Liver (tissue), 9 donors: ENCODE data around the gene KDM6A. TPM values are rescaled to one million over a fixed set of nuclear protein-coding genes. Genes with fewer than 3 reads are reported as not detected.

Source experiments
- DNase-seq: peaks from one replicate; pipeline ENCODE4 v3.0.0-alpha.2; 2017; ENCODE audit warnings: low spot score
- H3K27ac ChIP-seq, 2 donors: one replicate each; pipeline ENCODE4 v1.7.0; 2013; ENCODE audit warnings: inconsistent platforms in 2 of 2, low read length in 2 of 2, control low read depth in 1 of 2, low read depth in 1 of 2, mild to moderate bottlenecking in 1 of 2
- H3K27me3 ChIP-seq, 4 donors: one replicate each; pipeline versions ENCODE4 v1.6.1 to v1.7.0; 2013; ENCODE audit warnings: low read length in 3 of 4, inconsistent platforms in 1 of 4, mild to moderate bottlenecking in 1 of 4, moderate library complexity in 1 of 4; ENCODE audit not compliant: control insufficient read depth in 4 of 4, insufficient read depth in 4 of 4
- H3K36me3 ChIP-seq, 4 donors: one replicate each; pipeline versions ENCODE4 v1.6.1 to v1.7.0; 2013; ENCODE audit warnings: low read length in 3 of 4, mild to moderate bottlenecking in 3 of 4, low read depth in 1 of 4, moderate library complexity in 1 of 4; ENCODE audit not compliant: control insufficient read depth in 4 of 4, insufficient read depth in 3 of 4
- H3K4me1 ChIP-seq, 4 donors: one replicate each; pipeline versions ENCODE4 v1.6.1 to v1.7.0; 2013; ENCODE audit warnings: low read length in 3 of 4, mild to moderate bottlenecking in 3 of 4, moderate library complexity in 1 of 4; ENCODE audit not compliant: control insufficient read depth in 4 of 4, insufficient read depth in 4 of 4
- H3K4me3 ChIP-seq, 3 donors: one replicate each; pipeline versions ENCODE4 v1.6.1 to v1.7.0; 2013; ENCODE audit warnings: low read length in 3 of 3, control low read depth in 1 of 3, low read depth in 1 of 3, mild to moderate bottlenecking in 1 of 3
- H3K9ac ChIP-seq, 2 donors: one replicate each; pipeline ENCODE4 v1.7.0; 2013; ENCODE audit warnings: low read length in 2 of 2, mild to moderate bottlenecking in 2 of 2, moderate library complexity in 2 of 2, control low read depth in 1 of 2, low read depth in 1 of 2
- H3K9me3 ChIP-seq, 4 donors: one replicate each; pipeline versions ENCODE4 v1.6.1 to v1.7.0; 2013; ENCODE audit warnings: low read length in 3 of 4; ENCODE audit not compliant: control insufficient read depth in 4 of 4
- EGR1 ChIP-seq, 2 donors: IDR thresholded peaks; 2 replicates each; pipeline ENCODE4 v1.6.1; 2016 to 2018; ENCODE audit warnings: antibody characterized with exemption in 2 of 2, low read depth in 2 of 2
- GABPA ChIP-seq, 2 donors: IDR thresholded peaks in 1 of 2; conservative IDR thresholded peaks in 1 of 2; 2 replicates each; pipeline ENCODE4 v1.6.1; 2016; ENCODE audit warnings: antibody characterized with exemption in 2 of 2, mild to moderate bottlenecking in 1 of 2, moderate library complexity in 1 of 2
- HNF4A ChIP-seq, 2 donors: conservative IDR thresholded peaks; 2 replicates each; pipeline ENCODE4 v1.6.1; 2016; ENCODE audit warnings: antibody characterized with exemption in 2 of 2, mild to moderate bottlenecking in 2 of 2
- HNF4G ChIP-seq: IDR thresholded peaks from 2 replicates; pipeline ENCODE4 v1.6.1; 2016; ENCODE audit warnings: antibody characterized with exemption
- JUND ChIP-seq, 2 donors: IDR thresholded peaks; 2 replicates each; pipeline ENCODE4 v1.6.1; 2016; ENCODE audit warnings: antibody characterized with exemption in 2 of 2
- NR2F2 ChIP-seq: IDR thresholded peaks from 2 replicates; pipeline ENCODE4 v1.6.1; 2016; ENCODE audit warnings: antibody characterized with exemption
- RAD21 ChIP-seq, 2 donors: IDR thresholded peaks; 2 replicates each; pipeline ENCODE4 v1.6.1; 2016; ENCODE audit warnings: antibody characterized with exemption in 2 of 2, mild to moderate bottlenecking in 2 of 2
- RXRA ChIP-seq, 2 donors: IDR thresholded peaks; 2 replicates each; pipeline ENCODE4 v1.6.1; 2017 to 2018; ENCODE audit warnings: antibody characterized with exemption in 2 of 2, mild to moderate bottlenecking in 1 of 2
- SP1 ChIP-seq: IDR thresholded peaks from 2 replicates; pipeline ENCODE4 v1.6.1; 2018; ENCODE audit warnings: antibody characterized with exemption, mild to moderate bottlenecking
- TAF1 ChIP-seq: conservative IDR thresholded peaks from 2 replicates; pipeline ENCODE4 v1.6.1; 2016; ENCODE audit warnings: antibody characterized with exemption, mild to moderate bottlenecking
- YY1 ChIP-seq: IDR thresholded peaks from 2 replicates; pipeline ENCODE4 v1.6.1; 2016; ENCODE audit warnings: antibody characterized with exemption, mild to moderate bottlenecking
- WGBS: extraction: QIAGEN DNeasy Blood & Tissue Kit; methylation state at CpG from one replicate; pipeline ENCODE4 v1.1.7; 2013; 5-methylcytosine and 5-hydroxymethylcytosine counted together
- polyA plus RNA-seq, 2 donors: library from polyadenylated mRNA; stranded (reverse) in 1 of 2; unstranded in 1 of 2; fragments of 200-250 nt in 1 of 2; fragments of >200 nt in 1 of 2; fragmentation: Nextera tagmentation in 1 of 2; extraction: Ambion mirVana in 1 of 2; gene quantifications; one replicate each; pipeline versions ENCODE4 v1.2.1 to v1.2.3, GENCODE V29; 2013 to 2015
- total RNA-seq, 2 donors: library from RNA; depleted of rRNA; stranded (reverse); fragments of >200 nt; gene quantifications; one replicate each; pipeline ENCODE4 v1.2.3, GENCODE V29; 2014
- TF ChIP-seq, protein P1 (sequence below): IDR thresholded peaks from 2 replicates; pipeline ENCODE4 v1.6.1; 2016; ENCODE audit warnings: antibody characterized with exemption, mild to moderate bottlenecking
- TF ChIP-seq, protein P2 (sequence below): fragments of 150-350 bp; IDR thresholded peaks from 2 replicates; pipeline ENCODE4 v1.5.1; 2017; ENCODE audit warnings: improper control_type of control experiment, low read depth, low read length; ENCODE audit not compliant: missing input control
- TF ChIP-seq, protein P3 (sequence below): IDR thresholded peaks from 2 replicates; pipeline ENCODE4 v1.6.1; 2016; ENCODE audit warnings: antibody characterized with exemption
- TF ChIP-seq, protein P4 (sequence below): IDR thresholded peaks from 2 replicates; pipeline ENCODE4 v1.6.1; 2016; ENCODE audit warnings: antibody characterized with exemption
- TF ChIP-seq, protein P5 (sequence below): IDR thresholded peaks from 2 replicates; pipeline ENCODE4 v1.6.1; 2016; ENCODE audit warnings: antibody characterized with exemption
- donor health status: healthy.
- donor health status: healthy.
- donor health status: healthy.
- donor health status: healthy.
- donor health status: healthy.

The KDM6A gene
- total and polyA plus RNA-seq, 4 donors: 5.3 to 30.2 (median 18.2) TPM

DNA sequence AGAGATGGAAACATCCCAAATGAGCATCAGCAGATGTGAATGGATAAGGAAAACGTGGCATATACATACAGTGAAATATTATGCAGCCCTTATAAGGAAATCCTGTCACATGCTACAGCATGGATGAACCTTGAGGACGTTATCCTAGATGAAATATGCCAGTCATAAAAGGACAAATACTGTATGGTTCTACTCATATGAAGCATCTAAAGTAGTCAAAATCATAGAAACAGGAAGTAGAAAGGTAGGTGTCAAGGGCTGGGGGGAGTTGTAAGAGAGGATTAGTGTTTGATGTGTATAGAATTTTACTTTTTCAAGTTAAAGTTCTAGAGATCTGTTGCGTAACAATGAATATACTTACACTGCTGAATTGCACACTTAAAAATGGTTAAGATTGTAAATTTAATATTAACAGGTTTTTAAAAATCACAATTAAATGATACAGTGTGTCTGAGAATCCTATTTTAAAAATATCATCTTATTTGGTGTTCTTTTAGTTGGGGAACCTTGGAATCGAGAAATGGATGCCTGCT, 58.5 kb downstream of the KDM6A start:
- no peak overlapping the region for H3K4me3 ChIP-seq

More for the DNA sequence above, 58.5 kb downstream of the KDM6A start:
- H3K9me3 ChIP-seq: no peaks in the 10 kb centered on the region
- H3K27ac ChIP-seq: no peak overlapping the region
- no peaks in the 10 kb centered on the region for H3K36me3 ChIP-seq
- WGBS: 85% methylated on average over 4 of the region's 4 CpGs
- no peak for DNase-seq
- peaks cover 0 to 10% (median 6%) of the 10 kb centered on the region in 4 donors for H3K4me1 ChIP-seq
- no peak overlapping the region for H3K9ac ChIP-seq
- no peak for TF ChIP-seq TAF1
- no peak for TF ChIP-seq SP1
- TF ChIP-seq, protein P1, sequence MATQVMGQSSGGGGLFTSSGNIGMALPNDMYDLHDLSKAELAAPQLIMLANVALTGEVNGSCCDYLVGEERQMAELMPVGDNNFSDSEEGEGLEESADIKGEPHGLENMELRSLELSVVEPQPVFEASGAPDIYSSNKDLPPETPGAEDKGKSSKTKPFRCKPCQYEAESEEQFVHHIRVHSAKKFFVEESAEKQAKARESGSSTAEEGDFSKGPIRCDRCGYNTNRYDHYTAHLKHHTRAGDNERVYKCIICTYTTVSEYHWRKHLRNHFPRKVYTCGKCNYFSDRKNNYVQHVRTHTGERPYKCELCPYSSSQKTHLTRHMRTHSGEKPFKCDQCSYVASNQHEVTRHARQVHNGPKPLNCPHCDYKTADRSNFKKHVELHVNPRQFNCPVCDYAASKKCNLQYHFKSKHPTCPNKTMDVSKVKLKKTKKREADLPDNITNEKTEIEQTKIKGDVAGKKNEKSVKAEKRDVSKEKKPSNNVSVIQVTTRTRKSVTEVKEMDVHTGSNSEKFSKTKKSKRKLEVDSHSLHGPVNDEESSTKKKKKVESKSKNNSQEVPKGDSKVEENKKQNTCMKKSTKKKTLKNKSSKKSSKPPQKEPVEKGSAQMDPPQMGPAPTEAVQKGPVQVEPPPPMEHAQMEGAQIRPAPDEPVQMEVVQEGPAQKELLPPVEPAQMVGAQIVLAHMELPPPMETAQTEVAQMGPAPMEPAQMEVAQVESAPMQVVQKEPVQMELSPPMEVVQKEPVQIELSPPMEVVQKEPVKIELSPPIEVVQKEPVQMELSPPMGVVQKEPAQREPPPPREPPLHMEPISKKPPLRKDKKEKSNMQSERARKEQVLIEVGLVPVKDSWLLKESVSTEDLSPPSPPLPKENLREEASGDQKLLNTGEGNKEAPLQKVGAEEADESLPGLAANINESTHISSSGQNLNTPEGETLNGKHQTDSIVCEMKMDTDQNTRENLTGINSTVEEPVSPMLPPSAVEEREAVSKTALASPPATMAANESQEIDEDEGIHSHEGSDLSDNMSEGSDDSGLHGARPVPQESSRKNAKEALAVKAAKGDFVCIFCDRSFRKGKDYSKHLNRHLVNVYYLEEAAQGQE: no peak
- no peak for TF ChIP-seq RAD21 (IDR thresholded peaks at IDR 0.05)
- TF ChIP-seq EGR1 (IDR thresholded peaks at IDR 0.05; ENCODE audit: low read depth in 2 of 2): no peak
- TF ChIP-seq, protein P2, sequence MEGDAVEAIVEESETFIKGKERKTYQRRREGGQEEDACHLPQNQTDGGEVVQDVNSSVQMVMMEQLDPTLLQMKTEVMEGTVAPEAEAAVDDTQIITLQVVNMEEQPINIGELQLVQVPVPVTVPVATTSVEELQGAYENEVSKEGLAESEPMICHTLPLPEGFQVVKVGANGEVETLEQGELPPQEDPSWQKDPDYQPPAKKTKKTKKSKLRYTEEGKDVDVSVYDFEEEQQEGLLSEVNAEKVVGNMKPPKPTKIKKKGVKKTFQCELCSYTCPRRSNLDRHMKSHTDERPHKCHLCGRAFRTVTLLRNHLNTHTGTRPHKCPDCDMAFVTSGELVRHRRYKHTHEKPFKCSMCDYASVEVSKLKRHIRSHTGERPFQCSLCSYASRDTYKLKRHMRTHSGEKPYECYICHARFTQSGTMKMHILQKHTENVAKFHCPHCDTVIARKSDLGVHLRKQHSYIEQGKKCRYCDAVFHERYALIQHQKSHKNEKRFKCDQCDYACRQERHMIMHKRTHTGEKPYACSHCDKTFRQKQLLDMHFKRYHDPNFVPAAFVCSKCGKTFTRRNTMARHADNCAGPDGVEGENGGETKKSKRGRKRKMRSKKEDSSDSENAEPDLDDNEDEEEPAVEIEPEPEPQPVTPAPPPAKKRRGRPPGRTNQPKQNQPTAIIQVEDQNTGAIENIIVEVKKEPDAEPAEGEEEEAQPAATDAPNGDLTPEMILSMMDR: no peak
- no peak for TF ChIP-seq RXRA (IDR thresholded peaks at IDR 0.05)
- TF ChIP-seq HNF4A (conservative IDR thresholded peaks at IDR 0.05): no peak
- TF ChIP-seq, protein P3, sequence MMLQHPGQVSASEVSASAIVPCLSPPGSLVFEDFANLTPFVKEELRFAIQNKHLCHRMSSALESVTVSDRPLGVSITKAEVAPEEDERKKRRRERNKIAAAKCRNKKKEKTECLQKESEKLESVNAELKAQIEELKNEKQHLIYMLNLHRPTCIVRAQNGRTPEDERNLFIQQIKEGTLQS: no peak
- no peak for TF ChIP-seq NR2F2
- no peak for TF ChIP-seq GABPA (IDR thresholded peaks at IDR 0.05 in 1 of 2, conservative IDR thresholded peaks at IDR 0.05 in 1 of 2)
- no peak for TF ChIP-seq HNF4G
- no peak for TF ChIP-seq YY1
- TF ChIP-seq, protein P4, sequence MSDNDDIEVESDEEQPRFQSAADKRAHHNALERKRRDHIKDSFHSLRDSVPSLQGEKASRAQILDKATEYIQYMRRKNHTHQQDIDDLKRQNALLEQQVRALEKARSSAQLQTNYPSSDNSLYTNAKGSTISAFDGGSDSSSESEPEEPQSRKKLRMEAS: no peak
- no peak for TF ChIP-seq JUND (IDR thresholded peaks at IDR 0.05)
- TF ChIP-seq, protein P5, sequence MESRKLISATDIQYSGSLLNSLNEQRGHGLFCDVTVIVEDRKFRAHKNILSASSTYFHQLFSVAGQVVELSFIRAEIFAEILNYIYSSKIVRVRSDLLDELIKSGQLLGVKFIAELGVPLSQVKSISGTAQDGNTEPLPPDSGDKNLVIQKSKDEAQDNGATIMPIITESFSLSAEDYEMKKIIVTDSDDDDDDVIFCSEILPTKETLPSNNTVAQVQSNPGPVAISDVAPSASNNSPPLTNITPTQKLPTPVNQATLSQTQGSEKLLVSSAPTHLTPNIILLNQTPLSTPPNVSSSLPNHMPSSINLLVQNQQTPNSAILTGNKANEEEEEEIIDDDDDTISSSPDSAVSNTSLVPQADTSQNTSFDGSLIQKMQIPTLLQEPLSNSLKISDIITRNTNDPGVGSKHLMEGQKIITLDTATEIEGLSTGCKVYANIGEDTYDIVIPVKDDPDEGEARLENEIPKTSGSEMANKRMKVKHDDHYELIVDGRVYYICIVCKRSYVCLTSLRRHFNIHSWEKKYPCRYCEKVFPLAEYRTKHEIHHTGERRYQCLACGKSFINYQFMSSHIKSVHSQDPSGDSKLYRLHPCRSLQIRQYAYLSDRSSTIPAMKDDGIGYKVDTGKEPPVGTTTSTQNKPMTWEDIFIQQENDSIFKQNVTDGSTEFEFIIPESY: no peak
- no peaks in the 10 kb centered on the region for H3K27me3 ChIP-seq
